Hepatocyte (in vitro differentiated cells): ENCODE results near the gene SOX13. TPM values are rescaled to one million over a fixed set of nuclear protein-coding genes. Genes with fewer than 3 reads are reported as not detected.
A peak's percentile ranks its signal among the peaks of the same experiment; 100 is the strongest.

Experiments used
- DNase-seq: peaks from one replicate; pipeline ENCODE4 v3.0.0-alpha.2; 2016; ENCODE audit warnings: low spot score
- H2AFZ ChIP-seq: fragments of 200-600 bp; sonication (generic); 2 replicates; pipeline ENCODE4 v1.6.0; 2016; ENCODE audit warnings: antibody characterized with exemption, mild to moderate bottlenecking
- H3K27ac ChIP-seq: fragments of 200-600 bp; sonication (generic); 2 replicates; pipeline ENCODE4 v1.5.1; 2016; ENCODE audit warnings: mild to moderate bottlenecking
- H3K27me3 ChIP-seq: fragments of 200-600 bp; sonication (generic); 2 replicates; pipeline ENCODE4 v1.6.1; 2016
- H3K36me3 ChIP-seq: fragments of 200-600 bp; sonication (generic); replicated peaks from 2 replicates; pipeline ENCODE4 v1.5.1; 2016; ENCODE audit warnings: low read depth; ENCODE audit not compliant: insufficient read depth
- H3K4me1 ChIP-seq: fragments of 200-600 bp; sonication (generic); 2 replicates; pipeline ENCODE4 v1.5.1; 2016; ENCODE audit warnings: mild to moderate bottlenecking, moderate library complexity; ENCODE audit not compliant: insufficient read depth
- H3K4me2 ChIP-seq: fragments of 200-600 bp; sonication (generic); 2 replicates; pipeline ENCODE4 v1.6.0; 2016
- H3K4me3 ChIP-seq: fragments of 200-600 bp; sonication (generic); 2 replicates; pipeline ENCODE4 v1.5.1; 2016; ENCODE audit warnings: mild to moderate bottlenecking
- H3K79me2 ChIP-seq: fragments of 200-600 bp; sonication (generic); 2 replicates; pipeline ENCODE4 v1.6.0; 2017; ENCODE audit warnings: mild to moderate bottlenecking
- H3K9me2 ChIP-seq: fragments of 200-600 bp; sonication (generic); replicated peaks from 2 replicates; pipeline ENCODE4 v1.6.0; 2017; ENCODE audit warnings: mild to moderate bottlenecking; ENCODE audit not compliant: insufficient read depth
- H3K9me3 ChIP-seq: fragments of 200-600 bp; sonication (generic); 2 replicates; pipeline ENCODE4 v1.5.1; 2016; ENCODE audit warnings: low read depth, mild to moderate bottlenecking
- H4K20me1 ChIP-seq: fragments of 200-600 bp; sonication (generic); 2 replicates; pipeline ENCODE4 v1.6.0; 2016; ENCODE audit warnings: mild to moderate bottlenecking; ENCODE audit not compliant: insufficient read depth, poor library complexity, severe bottlenecking
- CTCF ChIP-seq: fragments of 200-600 bp; sonication (generic); IDR thresholded peaks from 2 replicates; pipeline ENCODE4 v1.5.1; 2016; ENCODE audit warnings: antibody characterized with exemption, mild to moderate bottlenecking; ENCODE audit not compliant: poor library complexity
- EZH2 ChIP-seq: fragments of 200-600 bp; sonication (generic); IDR thresholded peaks from 2 replicates; pipeline ENCODE4 v1.6.1; 2016; ENCODE audit warnings: antibody characterized with exemption, mild to moderate bottlenecking, borderline replicate concordance
- EZH2phosphoT487 ChIP-seq: fragments of 200-600 bp; sonication (generic); IDR thresholded peaks from one replicate; pipeline ENCODE4 v1.6.1; 2018; ENCODE audit warnings: antibody characterized with exemption, mild to moderate bottlenecking, low read depth, moderate library complexity; ENCODE audit not compliant: unreplicated experiment, severe bottlenecking
- WGBS: methylation state at CpG from one replicate; pipeline ENCODE4 v1.1.6; 2016; ENCODE audit warnings: low lambda C conversion rate; ENCODE audit errors: missing lambda C conversion rate; 5-methylcytosine and 5-hydroxymethylcytosine counted together
- polyA plus RNA-seq: library from polyadenylated mRNA; unstranded; fragments of >200 nt; fragmentation: Nextera tagmentation; extraction: Ambion mirVana; gene quantifications from 2 replicates; pipeline ENCODE4 v1.2.1, GENCODE V29; 2016
- total RNA-seq: library from RNA; depleted of rRNA; stranded (reverse); fragments of >200 nt; gene quantifications from 2 replicates; pipeline ENCODE4 v1.2.3, GENCODE V29; 2014

Gene SOX13
- total and polyA plus RNA-seq, 2 experiments from 2014 or later: 11.9 to 22.3 TPM

GRCh38 chr1:204080163-204080903 lies 7.4 kb downstream of the SOX13 start:
- no peak overlapping the region for H2AFZ ChIP-seq
- peak; percentile 95 for DNase-seq
- H3K4me2 ChIP-seq: peak overlapping the region; percentile 72

GRCh38 chr1:204081164-204081790 lies 8.4 kb downstream of the SOX13 start:
- Histone ChIP-seq H2AFZ (no peak overlapping the region), H4K20me1 (no peaks in the 10 kb centered on the region), H3K79me2 (peaks cover 93% of the 10 kb centered on the region), H3K4me1 (peaks cover 72% of the 10 kb centered on the region), H3K27ac (peak overlapping the region; percentile 69), H3K9me2 (no peaks in the 10 kb centered on the region), H3K9me3 (no peaks in the 10 kb centered on the region), H3K36me3 (no peaks in the 10 kb centered on the region), H3K27me3 (no peaks in the 10 kb centered on the region), H3K4me3 (no peak overlapping the region), H3K4me2 (peak overlapping the region; percentile 58)
- TF ChIP-seq EZH2phosphoT487: no peak
- no peak for TF ChIP-seq EZH2
- no peak for TF ChIP-seq CTCF
- WGBS: 37% methylated on average over 12 of the region's 13 CpGs
- DNase-seq: no peak

More at GRCh38 chr1:204080163-204080903, 7.4 kb downstream of the SOX13 start:
- Histone ChIP-seq H4K20me1 (no peaks in the 10 kb centered on the region), H3K9me2 (no peaks in the 10 kb centered on the region), H3K36me3 (no peaks in the 10 kb centered on the region), H3K4me1 (peaks cover 78% of the 10 kb centered on the region), H3K27me3 (no peaks in the 10 kb centered on the region), H3K4me3 (no peak overlapping the region), H3K9me3 (no peaks in the 10 kb centered on the region), H3K79me2 (peaks cover 92% of the 10 kb centered on the region), H3K27ac (peak overlapping the region; percentile 89)
- 8% methylated on average over 7 of the region's 8 CpGs for WGBS
- TF ChIP-seq CTCF: no peak
- no peak for TF ChIP-seq EZH2
- no peak for TF ChIP-seq EZH2phosphoT487

- Histone ChIP-seq H3K9me3 (no peaks in the 10 kb centered on the region), H2AFZ (no peak overlapping the region), H3K4me2 (peak overlapping the region; percentile 58), H3K4me3 (no peak overlapping the region), H3K4me1 (peaks cover 67% of the 10 kb centered on the region), H3K27me3 (no peaks in the 10 kb centered on the region), H3K27ac (peak overlapping the region; percentile 69), H3K9me2 (no peaks in the 10 kb centered on the region), H3K36me3 (no peaks in the 10 kb centered on the region), H4K20me1 (no peaks in the 10 kb centered on the region), H3K79me2 (peaks cover 93% of the 10 kb centered on the region)
- 84% methylated on average over 5 of the region's 8 CpGs for WGBS
- DNase-seq: no peak
- TF ChIP-seq CTCF (no peak), EZH2 (no peak), EZH2phosphoT487 (no peak)
Observed at GRCh38 chr1:204081791-204082513, 9.0 kb downstream of the SOX13 start.
